K562 (cell line): ENCODE measurements around the gene PPARD. TPM values are rescaled to one million over a fixed set of nuclear protein-coding genes. Genes with fewer than 3 reads are reported as not detected.

Experiments
- BCLAF1 ChIP-seq, 2 experiments: fragments of 450-650 bp in 1 of 2; IDR thresholded peaks; 2 replicates each; pipeline ENCODE4 v1.6.1; 2011 to 2017; ENCODE audit warnings: low read depth in 2 of 2, antibody characterized with exemption in 1 of 2, borderline replicate concordance in 1 of 2, low read length in 1 of 2, mild to moderate bottlenecking in 1 of 2, mixed read lengths in 1 of 2; ENCODE audit not compliant: control insufficient read depth in 1 of 2
- BRF1 ChIP-seq: IDR thresholded peaks from 3 replicates; pipeline ENCODE4 v1.6.1; 2011; ENCODE audit warnings: borderline replicate concordance, mild to moderate bottlenecking; ENCODE audit not compliant: insufficient read length; ENCODE audit errors: extremely low read depth
- CBFA2T2 ChIP-seq: fragments of 450-650 bp; conservative IDR thresholded peaks from 2 replicates; pipeline ENCODE4 v1.6.1; 2017; ENCODE audit warnings: mild to moderate bottlenecking
- CBX1 ChIP-seq: sonication (generic); IDR thresholded peaks from 2 replicates; pipeline ENCODE4 v1.6.1; 2016; ENCODE audit warnings: antibody characterized with exemption, low read depth, mild to moderate bottlenecking
- CXXC5 ChIP-seq: fragments of 250-450 bp; sonication (Bioruptor Pico); IDR thresholded peaks from 2 replicates; pipeline ENCODE4 v1.8.0; 2022; ENCODE audit warnings: inconsistent platforms, mild to moderate bottlenecking, moderate library complexity
- EGR1 ChIP-seq: fragments of 450-650 bp; conservative IDR thresholded peaks from 2 replicates; pipeline ENCODE4 v1.6.1; 2017; ENCODE audit warnings: mild to moderate bottlenecking
- GTF2E2 ChIP-seq: fragments of 200-800 bp; sonication (Bioruptor generic); IDR thresholded peaks from 2 replicates; pipeline ENCODE4 v1.6.1; 2016; ENCODE audit warnings: missing genetic modification characterization, missing compliant biosample characterization
- MCM3 ChIP-seq: fragments of 450-650 bp; IDR thresholded peaks from 2 replicates; pipeline ENCODE4 v1.6.1; 2016
- RAD51 ChIP-seq: fragments of 450-650 bp; IDR thresholded peaks from 2 replicates; pipeline ENCODE4 v1.7.1; 2016; ENCODE audit warnings: low read depth, mild to moderate bottlenecking, borderline replicate concordance
- RB1 ChIP-seq: fragments of 450-650 bp; IDR thresholded peaks from 2 replicates; pipeline ENCODE4 v1.6.1; 2017; ENCODE audit warnings: low read depth, mild to moderate bottlenecking
- SAP30 ChIP-seq: fragments of 200-600 bp; sonication (generic); IDR thresholded peaks from 2 replicates; pipeline ENCODE4 v1.6.1; 2012; ENCODE audit warnings: borderline replicate concordance, low read depth, mild to moderate bottlenecking, moderate library complexity, low read length, control low read depth, inconsistent platforms; ENCODE audit not compliant: insufficient read depth, poor library complexity, severe bottlenecking
- STAT6 ChIP-seq: sonication (generic); formaldehyde crosslinking; IDR thresholded peaks from 2 replicates; pipeline ENCODE4 v1.8.1; 2023; ENCODE audit warnings: mild to moderate bottlenecking, missing genetic modification reagents
- SUPT5H ChIP-seq: fragments of 450-650 bp; IDR thresholded peaks from 2 replicates; pipeline ENCODE4 v1.6.1; 2016
- TFAP4 ChIP-seq: sonication (generic); formaldehyde crosslinking; IDR thresholded peaks from 2 replicates; pipeline ENCODE4 v1.8.0; 2022; ENCODE audit warnings: missing genetic modification reagents, mild to moderate bottlenecking, moderate library complexity, borderline replicate concordance
- ZFX ChIP-seq: sonication (generic); formaldehyde crosslinking; IDR thresholded peaks from 2 replicates; pipeline ENCODE4 v1.8.0; 2022; ENCODE audit warnings: mild to moderate bottlenecking, missing genetic modification reagents, moderate library complexity
- ZNF436 ChIP-seq: fragments of 250-450, 450-650 bp; sonication (Bioruptor Pico); formaldehyde crosslinking; IDR thresholded peaks from 2 replicates; pipeline ENCODE4 v1.7.0; 2020; ENCODE audit warnings: mild to moderate bottlenecking
- ZNF512 ChIP-seq: IDR thresholded peaks from 2 replicates; pipeline ENCODE4 v1.6.1; 2016; ENCODE audit warnings: missing genetic modification characterization, missing compliant biosample characterization
- ZNF57 ChIP-seq: fragments of 450-650 bp; formaldehyde crosslinking; IDR thresholded peaks from 2 replicates; pipeline ENCODE4 v1.4.0; 2020; ENCODE audit warnings: mild to moderate bottlenecking, moderate library complexity
- polyA plus RNA-seq, 8 experiments: library from polyadenylated mRNA; depleted of rRNA in 4 of 8; stranded (reverse) in 5 of 8; unstranded in 3 of 8; fragments of >200 nt; fragmentation: Nextera tagmentation in 2 of 8; fragmentation: Illumina TruSeq in 1 of 8; extraction: Ambion mirVana in 2 of 8; extraction: Trizol in 1 of 8; gene quantifications; 2 replicates each; pipeline versions ENCODE4 v1.2.1 to v1.2.3, GENCODE V29; 2011 to 2014; ENCODE audit warnings: inconsistent platforms in 1 of 8, missing spikeins in 1 of 8
- total RNA-seq, 7 experiments: library from RNA; depleted of rRNA in 6 of 7; stranded (reverse); fragments of >200 nt in 6 of 7; fragmentation: Illumina TruSeq in 2 of 7; extraction: Trizol in 2 of 7; gene quantifications; 2 replicates each; pipeline versions ENCODE4 v1.2.1 to v1.2.3, GENCODE V29; 2011 to 2021; ENCODE audit warnings: low replicate concordance in 1 of 7

Gene PPARD
- total and polyA plus RNA-seq, 9 of the 15 experiments (the other 6 are each of a cell fraction or from before 2014, with no cell fraction given) = 0.14 to 13.2 (median 3.8) TPM

- no peak for TF ChIP-seq BCLAF1 (IDR thresholded peaks at IDR 0.05; ENCODE audit: borderline replicate concordance in 1 of 2, control insufficient read depth in 1 of 2, low read depth in 2 of 2, low read length in 1 of 2)
- no peak for TF ChIP-seq ZNF512 (tag)
- peak; percentile 91 for TF ChIP-seq TFAP4 (CRISPR knock-in tag)
- no peak for TF ChIP-seq ZNF436 (CRISPR knock-in tag)
- TF ChIP-seq CXXC5 (CRISPR knock-in tag) = peak; percentile 94
- TF ChIP-seq CBFA2T2 = no peak
- TF ChIP-seq MCM3 = no peak
- peak; percentile 87; the same call in 1 of the 2 replicates for TF ChIP-seq CBX1
- TF ChIP-seq BRF1 = no peak
- TF ChIP-seq EGR1 = peak; percentile 88
- TF ChIP-seq ZNF57 (CRISPR knock-in tag) = no peak
- peak; percentile 83 for TF ChIP-seq SUPT5H
- TF ChIP-seq STAT6 (CRISPR knock-in tag) = no peak
- TF ChIP-seq GTF2E2 = peak; percentile 46; the same call in 1 of the 2 replicates
- peak; percentile 100 for TF ChIP-seq RB1
- TF ChIP-seq SAP30 = peak; percentile 94
- TF ChIP-seq RAD51 = no peak
- TF ChIP-seq ZFX (CRISPR knock-in tag) = peak; percentile 39; the same call in 1 of the 2 replicates
These were observed 110.1 kb downstream of the PPARD start, which contains the start of gene FANCE (continued) for GRCh38 chr6:35452183-35453090.
